ENCODE data around the gene KCNQ1.

DNA sequence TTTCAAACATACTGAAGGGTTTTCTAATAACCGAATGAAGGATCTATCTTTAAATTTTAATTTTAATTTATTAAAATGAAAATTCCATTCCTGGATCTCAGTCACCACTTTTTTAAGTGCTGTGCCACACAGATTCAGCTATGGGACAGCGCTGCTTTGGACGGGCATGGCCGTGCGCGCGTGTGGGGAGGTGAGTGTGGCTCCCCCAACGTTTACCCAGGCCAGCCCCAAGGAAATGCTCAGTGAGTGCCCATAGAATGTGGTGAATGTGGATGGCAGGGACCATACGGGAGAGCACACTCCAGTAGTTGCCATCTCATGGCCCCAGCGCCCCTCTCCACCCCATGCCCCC lies 343.0 kb downstream of the KCNQ1 start:
- TF ChIP-seq CTCF (conservative IDR thresholded peaks at IDR 0.05 in 1 of 2, IDR thresholded peaks at IDR 0.05 in 1 of 2; ENCODE audit: low read depth in 1 of 2, low read length in 2 of 2) (no peak), EZH2 (IDR thresholded peaks at IDR 0.05; ENCODE audit: low read length, missing control alignments) (no peak)

Measured in fibroblast of lung (primary cell).